Hematopoietic multipotent progenitor cell (in vitro differentiated cells): ENCODE results near the gene GALNT16. TPM values are rescaled to one million over a fixed set of nuclear protein-coding genes. Genes with fewer than 3 reads are reported as not detected.
"Not testable (repeated sequence)": the region's sequence is repeated elsewhere in the genome, so short reads cannot be mapped to it uniquely, and the experiment has no call there.

Source experiments
- DNase-seq, 3 donors: peaks; one replicate each; pipeline ENCODE4 v3.0.0-alpha.2; 2011 to 2015; ENCODE audit warnings: low read depth in 2 of 3, low spot score in 2 of 3
- total RNA-seq: library from RNA; depleted of rRNA; stranded (reverse); fragments of >200 nt; gene quantifications from one replicate; pipeline ENCODE4 v1.2.3, GENCODE V29; 2012

The GALNT16 gene
- under 0.01 TPM for total RNA-seq

GRCh38 chr14:69259527-69260189 lies at the start of gene GALNT16:
Gene GALNT16 (plus strand): TSS chr14:69260158. CDS start chr14:69260291, 133 bp downstream.
- DNase-seq: peak in 1 of 3 donors; percentile 21

GRCh38 chr14:69214393-69214792 lies 45.6 kb upstream of the GALNT16 start:
- no peak for DNase-seq

- DNase-seq: not testable (repeated sequence)
Observed at GRCh38 chr14:69217663-69218062, 42.3 kb upstream of the GALNT16 start.

- DNase-seq: no peak
Observed at GRCh38 chr14:69224946-69225345, 35.0 kb upstream of the GALNT16 start.

GRCh38 chr14:69226178-69226577 lies 33.8 kb upstream of the GALNT16 start:
- no peak for DNase-seq

GRCh38 chr14:69226736-69227135 lies 33.2 kb upstream of the GALNT16 start:
- DNase-seq: no peak

GRCh38 chr14:69231486-69231885 lies 28.5 kb upstream of the GALNT16 start:
- no peak for DNase-seq

- DNase-seq: no peak
Observed at GRCh38 chr14:69232388-69232787, 27.6 kb upstream of the GALNT16 start.

- DNase-seq: no peak
Observed at GRCh38 chr14:69234106-69234505, 25.9 kb upstream of the GALNT16 start.

- no peak for DNase-seq
Observed at GRCh38 chr14:69235708-69236107, 24.2 kb upstream of the GALNT16 start.

GRCh38 chr14:69237142-69237541 lies 22.8 kb upstream of the GALNT16 start:
- no peak for DNase-seq

GRCh38 chr14:69237584-69237983 lies 22.4 kb upstream of the GALNT16 start:
- DNase-seq: no peak

GRCh38 chr14:69238883-69239282 lies 21.1 kb upstream of the GALNT16 start:
- no peak for DNase-seq

GRCh38 chr14:69240527-69241173 lies 19.3 kb upstream of the GALNT16 start:
- DNase-seq: no peak

- no peak for DNase-seq
Observed at GRCh38 chr14:69241577-69241976, 18.4 kb upstream of the GALNT16 start.

- DNase-seq: peak; percentile 10 to 77 (median 60)
Observed at GRCh38 chr14:69242311-69243224, 17.4 kb upstream of the GALNT16 start.

GRCh38 chr14:69244946-69245345 lies 15.0 kb upstream of the GALNT16 start:
- DNase-seq: no peak

- DNase-seq: no peak
Observed at GRCh38 chr14:69246331-69246730, 13.6 kb upstream of the GALNT16 start.

- DNase-seq: no peak
Observed at GRCh38 chr14:69247676-69248440, 12.1 kb upstream of the GALNT16 start.

- DNase-seq: no peak
Observed at GRCh38 chr14:69249603-69250002, 10.4 kb upstream of the GALNT16 start.

- no peak for DNase-seq
Observed at GRCh38 chr14:69252851-69253250, 7.1 kb upstream of the GALNT16 start.
